Neural crest cell (in vitro differentiated cells): ENCODE results near the gene ATG12. TPM values are rescaled to one million over a fixed set of nuclear protein-coding genes. Genes with fewer than 3 reads are reported as not detected.

Source experiments
- DNase-seq: peaks from one replicate; pipeline ENCODE4 v3.0.0; 2021; ENCODE audit warnings: low read depth, mixed read lengths, low spot score
- H3K27ac Mint-ChIP-seq: one replicate; pipeline ENCODE4 v1.8.0; 2021; ENCODE audit warnings: mild to moderate bottlenecking, mixed read lengths; ENCODE audit not compliant: unreplicated experiment
- H3K27me3 Mint-ChIP-seq: 2 replicates; pipeline ENCODE4 v1.8.0; 2021; ENCODE audit warnings: low read depth, mild to moderate bottlenecking, mixed read lengths
- H3K36me3 Mint-ChIP-seq: 2 replicates; pipeline ENCODE4 v1.8.0; 2021; ENCODE audit warnings: low read depth, mild to moderate bottlenecking, mixed read lengths
- H3K4me1 Mint-ChIP-seq: 2 replicates; pipeline ENCODE4 v1.8.0; 2021; ENCODE audit warnings: mixed read lengths
- H3K4me3 Mint-ChIP-seq: one replicate; pipeline ENCODE4 v1.8.0; 2021; ENCODE audit warnings: mild to moderate bottlenecking, mixed read lengths
- H3K9me3 Mint-ChIP-seq: 2 replicates; pipeline ENCODE4 v1.8.0; 2021; ENCODE audit warnings: mixed read lengths
- total RNA-seq: library from RNA; stranded (reverse); gene quantifications from 2 replicates; pipeline ENCODE4 v1.2.1, GENCODE V29; 2021
- TF ChIP-seq, protein P1 (sequence below): fragments of 200-600 bp; sonication (generic); conservative IDR thresholded peaks from 2 replicates; pipeline ENCODE4 v1.5.0; 2021; ENCODE audit warnings: antibody characterized with exemption, mild to moderate bottlenecking

The ATG12 gene
- total RNA-seq, 1 donor from 2014 or later: 56.3 TPM

DNA sequence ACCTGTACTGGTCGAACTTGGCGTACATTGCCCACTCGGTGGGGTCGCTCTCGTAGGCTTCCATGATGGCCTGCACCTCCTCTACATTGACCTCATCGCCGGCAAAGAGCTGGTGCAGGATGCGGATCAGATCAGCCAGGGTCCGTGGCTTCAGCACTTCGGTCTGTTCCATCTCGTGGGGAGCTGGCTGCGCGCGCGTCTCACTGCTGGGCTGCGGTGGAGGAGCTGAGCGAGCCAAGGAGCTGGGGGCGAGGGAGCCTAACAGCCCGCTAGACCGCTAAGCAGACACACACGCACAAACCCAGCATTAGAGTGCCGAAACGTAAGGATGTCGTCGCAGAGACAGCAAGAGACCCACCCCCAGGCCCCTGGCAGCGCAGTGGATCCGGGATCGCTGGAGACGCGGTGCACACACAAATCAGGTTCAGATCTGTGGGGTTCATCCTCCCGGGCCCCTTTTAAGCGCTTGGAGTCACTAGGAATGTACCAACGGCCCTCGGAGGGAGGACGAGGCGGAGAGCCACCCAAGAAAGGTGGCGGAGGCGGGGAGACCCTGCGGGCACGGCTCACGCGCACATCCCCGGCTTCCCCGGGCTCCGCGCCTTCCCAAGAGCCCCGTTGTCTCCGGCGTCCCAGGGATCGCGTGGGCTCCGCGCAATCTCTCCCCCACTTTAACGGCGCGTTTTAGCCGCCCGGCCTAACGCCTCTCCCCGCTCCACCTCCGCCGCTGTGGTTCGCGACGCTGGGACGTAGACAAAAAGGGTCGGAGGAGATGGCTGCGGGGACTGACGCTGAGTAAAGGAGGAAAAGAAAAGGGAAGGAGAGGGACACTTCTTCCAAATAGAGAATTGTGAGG is 24.9 kb downstream of the ATG12 start, which contains the start of gene CDO1:
TSS of gene CDO1 (minus strand) at position 434 of the 856 bp plus-strand sequence. CDS start at position 172, 262 bp downstream.
- H3K27me3 Mint-ChIP-seq: peaks cover 14% of the 10 kb centered on the region
- H3K9me3 Mint-ChIP-seq: no peaks in the 10 kb centered on the region
- peak within 1 kb of the TSS; percentile 99 for H3K4me3 Mint-ChIP-seq
- H3K27ac Mint-ChIP-seq: peak within 1 kb of the TSS; percentile 98
- peak; percentile 67 for DNase-seq
- peaks cover 3% of the 10 kb centered on the region for H3K36me3 Mint-ChIP-seq
- TF ChIP-seq, protein P1, sequence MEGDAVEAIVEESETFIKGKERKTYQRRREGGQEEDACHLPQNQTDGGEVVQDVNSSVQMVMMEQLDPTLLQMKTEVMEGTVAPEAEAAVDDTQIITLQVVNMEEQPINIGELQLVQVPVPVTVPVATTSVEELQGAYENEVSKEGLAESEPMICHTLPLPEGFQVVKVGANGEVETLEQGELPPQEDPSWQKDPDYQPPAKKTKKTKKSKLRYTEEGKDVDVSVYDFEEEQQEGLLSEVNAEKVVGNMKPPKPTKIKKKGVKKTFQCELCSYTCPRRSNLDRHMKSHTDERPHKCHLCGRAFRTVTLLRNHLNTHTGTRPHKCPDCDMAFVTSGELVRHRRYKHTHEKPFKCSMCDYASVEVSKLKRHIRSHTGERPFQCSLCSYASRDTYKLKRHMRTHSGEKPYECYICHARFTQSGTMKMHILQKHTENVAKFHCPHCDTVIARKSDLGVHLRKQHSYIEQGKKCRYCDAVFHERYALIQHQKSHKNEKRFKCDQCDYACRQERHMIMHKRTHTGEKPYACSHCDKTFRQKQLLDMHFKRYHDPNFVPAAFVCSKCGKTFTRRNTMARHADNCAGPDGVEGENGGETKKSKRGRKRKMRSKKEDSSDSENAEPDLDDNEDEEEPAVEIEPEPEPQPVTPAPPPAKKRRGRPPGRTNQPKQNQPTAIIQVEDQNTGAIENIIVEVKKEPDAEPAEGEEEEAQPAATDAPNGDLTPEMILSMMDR: no peak
- H3K4me1 Mint-ChIP-seq: peaks cover 39% of the 10 kb centered on the region

- Mint-ChIP-seq H3K36me3 (peaks cover 6% of the 10 kb centered on the region), H3K4me3 (peak overlapping the region; percentile 99), H3K27me3 (peaks cover 14% of the 10 kb centered on the region), H3K27ac (peak overlapping the region; percentile 98), H3K4me1 (peaks cover 39% of the 10 kb centered on the region), H3K9me3 (no peaks in the 10 kb centered on the region)
- DNase-seq: peak; percentile 28
- TF ChIP-seq, protein P1: peak; percentile 23
Observed at GRCh38 chr5:115815693-115816225, 25.6 kb downstream of the ATG12 start.

DNA sequence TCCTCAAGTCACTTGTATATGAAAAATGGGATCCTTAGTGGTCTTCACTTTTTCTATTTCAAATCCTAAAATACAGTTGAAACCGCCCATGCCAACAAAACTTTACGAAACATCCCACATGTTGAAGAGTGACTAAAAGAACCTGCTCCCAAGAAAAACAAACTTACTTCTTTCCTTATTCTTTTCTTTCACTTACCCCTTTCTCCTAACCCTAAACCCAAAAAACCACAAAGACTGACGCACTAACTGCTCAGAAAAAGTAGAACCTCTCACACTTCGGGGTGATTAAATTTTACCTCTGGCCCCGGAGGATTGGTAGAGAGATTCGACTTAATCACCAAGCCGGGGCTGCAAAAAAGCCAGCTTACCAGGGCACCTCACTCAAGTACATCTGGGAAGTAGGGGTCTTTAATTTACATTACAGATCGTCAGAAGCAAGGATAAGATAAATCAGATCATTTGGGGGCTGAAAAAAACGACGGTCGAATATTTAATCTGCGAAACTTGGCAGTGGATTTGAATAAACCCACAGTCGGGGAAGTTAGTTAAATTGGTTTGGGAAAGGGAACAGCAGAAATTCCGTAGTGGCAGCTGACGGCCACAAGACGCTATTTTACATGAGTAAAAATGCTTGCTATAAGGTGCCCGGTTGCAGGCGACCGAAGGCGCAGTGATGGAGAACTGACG is 26.2 kb downstream of the ATG12 start:
- H3K4me1 Mint-ChIP-seq: peaks cover 39% of the 10 kb centered on the region
- no peak for DNase-seq
- TF ChIP-seq, protein P1: peak; percentile 39
- peaks cover 6% of the 10 kb centered on the region for H3K36me3 Mint-ChIP-seq
- peak overlapping the region; percentile 99 for H3K4me3 Mint-ChIP-seq
- H3K9me3 Mint-ChIP-seq: no peaks in the 10 kb centered on the region
- H3K27ac Mint-ChIP-seq: no peak overlapping the region
- peaks cover 14% of the 10 kb centered on the region for H3K27me3 Mint-ChIP-seq

DNA sequence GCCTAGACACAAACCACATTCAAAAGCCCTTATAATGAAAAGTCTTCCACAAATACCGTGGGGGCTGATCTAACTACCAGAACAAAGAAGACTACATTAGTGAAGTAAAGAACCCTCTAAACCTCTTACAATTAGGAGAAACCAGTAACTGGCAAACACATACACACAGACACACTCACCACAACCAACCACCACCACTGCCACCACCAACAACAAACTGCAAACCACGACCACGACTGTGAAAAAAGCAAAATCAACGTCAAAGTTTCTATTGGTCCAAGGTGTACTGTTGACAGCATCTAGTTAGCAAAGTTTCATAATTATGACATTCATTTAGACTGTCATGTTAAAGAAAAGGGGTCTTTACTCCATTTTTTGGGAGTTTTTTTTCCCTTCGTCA is 27.6 kb downstream of the ATG12 start:
- no peak for DNase-seq
- H3K27me3 Mint-ChIP-seq: peaks cover 14% of the 10 kb centered on the region

GRCh38 chr5:115812372-115812771 is 29.0 kb downstream of the ATG12 start:
- TF ChIP-seq, protein P1: no peak
- Mint-ChIP-seq H3K36me3 (peaks cover 16% of the 10 kb centered on the region), H3K27me3 (peaks cover 14% of the 10 kb centered on the region), H3K4me3 (peak overlapping the region; percentile 52), H3K9me3 (no peaks in the 10 kb centered on the region), H3K27ac (no peak overlapping the region), H3K4me1 (peaks cover 28% of the 10 kb centered on the region)
- DNase-seq: no peak

More for the DNA sequence above, 27.6 kb downstream of the ATG12 start:
- Mint-ChIP-seq H3K4me3 (peak overlapping the region; percentile 99), H3K4me1 (peaks cover 39% of the 10 kb centered on the region), H3K9me3 (no peaks in the 10 kb centered on the region), H3K27ac (no peak overlapping the region), H3K36me3 (peaks cover 11% of the 10 kb centered on the region)
- TF ChIP-seq, protein P1: no peak
